SIG-M5 (cell line): Measurements from ENCODE around the gene IMMT.

Experiments used
- DNase-seq: peaks from one replicate; lab custom pipeline; 2025; lab: John Stamatoyannopoulos, UW

Gene IMMT

DNA sequence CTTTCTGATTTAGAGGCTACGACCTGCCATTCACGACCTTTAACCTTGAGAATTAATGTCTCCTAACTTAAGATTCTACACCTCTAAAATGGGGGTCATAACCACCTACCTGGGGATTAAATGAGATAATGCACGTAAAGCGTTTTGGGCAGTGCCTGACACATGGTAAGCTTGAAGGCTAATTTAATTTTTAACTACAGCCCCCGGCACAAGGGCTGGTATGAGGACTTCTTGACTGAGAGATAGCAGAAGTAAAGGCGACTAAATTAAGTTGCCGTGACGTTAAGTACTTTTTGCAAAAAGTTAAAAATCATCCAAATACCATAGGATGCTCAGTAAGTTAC is 4.5 kb upstream of the IMMT start:
- DNase-seq: no peak

DNA sequence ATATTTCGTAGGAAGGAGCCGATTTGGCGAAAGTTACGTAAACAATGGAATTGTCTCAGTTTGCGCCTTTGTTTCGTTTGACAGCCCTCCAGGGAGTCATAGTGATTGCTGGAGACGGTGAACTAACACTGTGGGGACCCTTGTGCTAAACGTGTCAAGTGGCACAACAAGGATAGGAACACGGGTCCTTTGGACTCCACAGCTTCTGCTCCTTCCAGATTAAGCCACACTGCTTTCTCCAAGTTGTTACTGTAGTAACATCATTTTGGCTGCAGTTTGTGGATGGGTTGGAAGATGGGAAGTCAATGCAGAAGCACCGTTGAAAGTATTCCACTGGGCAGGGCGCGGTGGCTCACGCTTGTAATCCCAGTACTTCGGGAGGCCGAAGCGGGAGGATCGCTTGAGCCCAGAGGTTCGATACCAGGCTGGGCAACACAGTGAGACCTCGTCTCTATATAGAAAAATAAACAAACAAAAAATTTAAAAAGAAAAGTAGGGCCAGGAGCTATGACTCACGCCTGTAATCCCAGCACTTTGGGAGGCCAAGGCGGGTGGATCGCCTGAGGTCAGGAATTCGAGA is 636 bp upstream of the IMMT start:
- no peak for DNase-seq

DNA sequence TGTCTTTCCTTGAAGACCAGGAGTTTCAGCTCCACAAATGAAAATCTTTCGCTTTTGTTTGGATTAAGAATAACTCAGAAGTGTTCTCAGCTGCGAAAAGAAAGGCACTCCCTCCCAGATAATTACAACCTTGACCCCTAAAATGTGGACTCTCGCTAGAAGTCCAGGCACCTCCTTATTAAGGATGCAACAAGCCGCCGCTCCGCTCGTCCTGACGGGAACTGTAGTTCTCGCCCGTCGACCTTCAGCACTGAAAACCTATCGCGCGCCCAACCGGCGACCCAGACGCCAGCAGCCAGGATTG is 559 bp downstream of the IMMT start:
- DNase-seq: no peak

DNA sequence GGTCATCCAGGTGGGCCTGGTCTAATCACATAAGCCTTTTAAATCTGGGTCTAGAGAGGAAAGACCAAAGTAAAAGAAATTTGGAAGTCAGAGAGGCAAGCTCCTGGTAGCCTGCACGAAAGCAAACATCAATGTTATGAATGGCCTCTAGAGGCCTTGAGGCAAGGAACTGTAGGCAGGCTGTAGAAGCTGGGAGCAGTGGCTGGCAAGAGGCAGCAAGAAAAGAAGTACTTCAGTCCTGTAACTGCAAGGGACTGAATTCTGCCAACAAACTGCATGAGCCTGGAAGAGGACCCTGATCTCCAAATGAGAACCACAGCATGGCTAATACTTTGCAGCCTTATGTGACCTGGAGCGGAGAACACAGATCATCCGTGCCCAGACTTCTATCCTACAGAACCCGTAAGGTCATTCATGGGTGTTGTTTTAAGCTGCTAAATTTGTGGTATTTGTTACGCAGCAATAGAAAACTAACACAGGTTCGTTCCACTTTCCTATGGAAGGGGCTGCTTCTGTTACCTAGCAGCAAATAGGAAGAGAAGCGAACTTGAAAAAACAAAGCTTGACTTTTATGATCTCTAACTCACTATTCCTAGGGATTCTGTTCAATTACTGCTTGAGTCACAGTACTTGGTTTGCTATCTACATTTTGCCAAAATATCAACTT is 1.2 kb downstream of the IMMT start:
- DNase-seq: no peak

DNA sequence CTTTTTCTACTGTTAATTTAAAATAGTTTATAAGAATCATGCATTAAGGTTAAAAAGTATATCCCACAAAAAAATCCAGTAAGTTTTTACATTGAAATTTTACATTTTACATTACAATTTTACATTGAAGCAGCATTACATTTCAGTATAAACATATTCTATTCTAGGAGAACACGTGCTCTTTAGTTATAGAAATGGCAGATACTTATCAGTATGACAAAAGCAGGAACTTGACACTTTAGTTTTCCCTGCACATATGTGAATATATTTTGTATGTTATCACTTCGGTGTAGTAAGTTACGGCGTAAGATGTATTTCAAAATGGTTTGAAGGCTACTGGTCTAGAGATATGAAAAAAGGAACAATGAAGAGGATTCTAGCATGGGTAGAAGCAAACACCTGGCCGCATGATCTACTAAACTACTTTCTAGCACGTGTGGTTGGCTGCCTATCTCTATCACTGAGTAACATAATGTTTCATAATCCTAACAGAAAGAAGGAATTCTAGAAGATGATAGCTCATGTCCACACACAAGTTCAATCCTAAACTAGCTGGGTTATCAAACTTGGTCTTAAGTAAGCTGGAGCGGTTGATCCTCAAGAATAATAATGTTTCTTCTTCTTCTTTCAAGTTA is 5.4 kb downstream of the IMMT start:
- DNase-seq: no peak

DNA sequence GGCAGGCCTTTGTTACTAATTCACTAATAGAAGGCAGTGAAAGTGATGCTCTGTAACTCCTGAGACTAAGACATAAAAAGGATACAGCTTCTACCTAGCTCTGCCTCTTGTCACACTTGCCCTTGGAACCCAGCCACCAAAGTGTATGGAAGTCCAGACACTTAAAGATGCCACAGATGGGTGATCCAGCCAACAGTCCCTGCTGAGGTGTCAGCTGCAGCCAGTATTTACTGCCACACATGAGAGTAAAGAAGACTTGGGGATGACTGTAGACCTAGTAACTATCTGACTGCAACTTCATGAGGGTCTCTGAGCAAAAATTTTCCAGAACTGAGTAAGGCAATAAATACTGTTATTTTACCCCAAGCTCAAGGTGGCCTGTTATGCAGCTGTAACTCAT is 8.8 kb downstream of the IMMT start:
- DNase-seq: no peak

DNA sequence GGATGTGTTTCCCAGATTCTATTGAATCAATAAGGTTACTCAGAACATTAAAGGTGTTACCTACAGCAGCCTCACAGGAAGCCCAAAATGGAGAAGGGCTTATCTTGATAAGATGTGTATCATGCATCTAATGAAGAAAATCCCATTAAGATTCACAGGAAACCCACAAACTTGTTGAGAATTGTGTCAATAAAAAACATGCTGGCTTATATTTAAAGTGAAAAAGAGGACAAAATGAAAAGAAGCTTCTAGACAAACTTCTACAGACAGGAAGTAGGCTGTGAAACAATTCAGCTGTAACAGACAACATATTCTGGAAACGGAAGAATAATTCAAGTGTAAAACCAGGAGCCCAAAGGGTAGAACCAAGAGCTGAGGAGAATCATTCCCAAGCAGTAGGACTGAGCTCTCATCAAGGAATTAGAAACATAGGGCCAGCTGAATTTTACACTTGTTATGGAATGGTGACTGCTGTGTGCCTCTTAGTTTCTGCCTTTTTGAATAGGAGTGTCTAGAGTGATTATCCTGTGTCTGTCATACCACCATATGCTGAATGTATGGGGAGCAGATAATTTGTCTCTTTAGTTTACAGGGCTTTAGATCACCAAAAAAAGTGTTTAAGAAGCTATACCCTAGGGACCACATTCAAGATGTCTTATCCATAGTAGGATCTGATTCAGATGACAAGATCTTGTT is 9.6 kb downstream of the IMMT start:
- no peak for DNase-seq

DNA sequence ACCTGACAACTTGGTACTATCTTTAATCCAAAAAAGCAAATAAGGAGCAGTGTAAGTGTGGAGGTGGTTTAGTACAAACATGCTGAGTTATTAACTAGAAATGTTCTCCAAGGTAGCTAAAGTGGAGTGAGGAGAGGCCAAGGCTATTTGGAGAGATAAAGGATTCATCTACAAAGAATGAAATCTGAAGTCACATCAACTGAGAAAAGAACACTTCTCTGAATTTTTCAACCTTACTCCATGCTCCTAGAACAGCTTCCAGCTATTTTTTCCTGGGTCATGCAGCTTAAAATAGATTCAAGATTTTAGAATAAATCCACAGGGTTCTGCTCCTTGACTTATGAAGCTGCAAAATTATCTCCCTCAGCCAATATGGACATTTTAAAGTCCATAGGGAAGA is 18.7 kb downstream of the IMMT start:
- no peak for DNase-seq

DNA sequence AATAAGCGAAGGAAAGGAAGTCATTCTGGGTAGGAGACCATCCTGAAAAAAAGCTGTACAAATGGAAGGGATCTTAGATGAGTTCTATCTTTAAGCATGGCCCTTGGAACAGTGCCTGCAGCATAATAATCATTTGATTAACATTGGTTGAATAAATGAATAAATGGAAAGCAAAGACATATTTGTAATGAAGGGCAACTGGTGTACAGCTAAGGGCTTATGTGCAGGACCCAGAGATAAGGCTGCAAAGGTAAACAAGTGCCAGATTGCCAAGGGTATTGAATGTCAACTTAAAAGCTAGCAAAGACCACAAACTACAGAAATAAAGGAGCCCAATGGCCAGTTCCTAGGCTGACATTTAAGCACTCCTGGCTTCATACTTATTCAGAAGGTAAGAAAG is 19.4 kb downstream of the IMMT start:
- no peak for DNase-seq

DNA sequence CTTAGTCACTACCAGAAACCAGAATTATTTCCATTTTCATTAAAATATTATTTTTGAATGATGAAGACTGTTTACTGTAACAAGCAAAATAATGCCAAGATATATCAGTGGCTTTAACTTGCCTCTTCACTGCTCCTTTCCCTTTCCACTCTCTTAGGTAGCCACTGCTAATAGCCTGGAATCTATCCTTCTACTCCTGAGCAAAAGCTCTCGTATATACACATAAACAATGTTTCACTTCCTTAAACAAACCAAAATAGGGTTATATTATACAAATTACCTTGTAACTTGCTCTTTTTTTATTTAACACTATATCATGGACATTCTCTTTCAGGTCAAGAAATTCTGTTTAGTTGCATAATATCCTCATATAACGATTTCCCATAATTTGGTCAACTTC is 20.8 kb downstream of the IMMT start:
- DNase-seq: no peak

DNA sequence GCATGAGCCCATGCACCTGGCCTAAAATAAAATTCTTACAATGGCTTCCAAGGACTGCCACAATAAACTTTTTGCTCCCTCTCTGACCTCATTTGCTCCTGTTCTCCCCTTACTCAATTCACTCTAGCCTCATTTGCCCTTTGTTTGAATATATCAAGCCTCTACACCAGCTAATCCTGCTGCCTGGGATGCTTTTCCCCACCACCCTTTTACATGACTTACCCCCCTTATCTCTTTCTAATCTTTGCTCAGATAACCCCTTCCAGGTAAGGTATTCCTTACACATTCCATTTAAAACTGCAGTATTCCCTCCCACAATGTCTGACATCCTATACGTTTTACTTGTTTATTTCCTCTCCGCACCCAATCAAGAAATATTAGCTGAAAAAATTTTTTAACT is 22.7 kb downstream of the IMMT start:
- DNase-seq: no peak

DNA sequence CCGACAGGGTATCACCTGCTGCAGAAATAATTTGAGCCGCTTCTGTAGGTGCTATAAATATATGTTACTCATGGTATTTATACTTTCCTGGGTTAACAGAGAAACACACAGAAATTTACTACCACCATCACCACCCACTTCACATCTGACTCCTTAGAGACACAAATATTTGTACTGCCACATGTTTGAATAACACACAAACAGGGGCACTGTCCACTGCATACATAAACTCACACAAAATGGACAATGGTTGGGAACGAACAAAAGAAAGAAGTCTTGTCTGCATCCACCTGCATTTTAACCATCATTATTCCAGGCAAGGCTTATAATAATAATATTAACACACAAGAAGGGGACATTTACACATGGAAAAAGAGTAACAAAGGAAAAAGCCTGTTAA is 24.0 kb downstream of the IMMT start:
- DNase-seq: no peak

DNA sequence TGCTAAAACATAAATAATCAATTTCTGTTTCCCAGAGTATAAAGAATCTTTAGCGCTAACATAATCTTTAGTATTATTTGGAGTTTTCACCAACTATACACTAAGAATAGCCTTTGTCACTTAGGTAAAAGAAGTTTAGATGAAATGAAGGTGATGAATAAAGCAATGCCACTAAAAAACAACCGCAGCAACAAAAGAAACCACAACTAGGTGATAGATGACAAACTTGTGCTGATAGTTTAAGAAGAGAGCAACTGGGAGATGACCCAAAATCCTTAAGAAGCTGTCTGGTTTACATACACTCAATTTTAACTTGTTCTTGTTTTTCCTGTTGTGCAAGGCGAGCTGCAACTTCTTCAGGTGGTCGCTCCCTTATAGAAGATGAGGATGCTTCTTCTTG is 24.8 kb downstream of the IMMT start:
- DNase-seq: no peak

DNA sequence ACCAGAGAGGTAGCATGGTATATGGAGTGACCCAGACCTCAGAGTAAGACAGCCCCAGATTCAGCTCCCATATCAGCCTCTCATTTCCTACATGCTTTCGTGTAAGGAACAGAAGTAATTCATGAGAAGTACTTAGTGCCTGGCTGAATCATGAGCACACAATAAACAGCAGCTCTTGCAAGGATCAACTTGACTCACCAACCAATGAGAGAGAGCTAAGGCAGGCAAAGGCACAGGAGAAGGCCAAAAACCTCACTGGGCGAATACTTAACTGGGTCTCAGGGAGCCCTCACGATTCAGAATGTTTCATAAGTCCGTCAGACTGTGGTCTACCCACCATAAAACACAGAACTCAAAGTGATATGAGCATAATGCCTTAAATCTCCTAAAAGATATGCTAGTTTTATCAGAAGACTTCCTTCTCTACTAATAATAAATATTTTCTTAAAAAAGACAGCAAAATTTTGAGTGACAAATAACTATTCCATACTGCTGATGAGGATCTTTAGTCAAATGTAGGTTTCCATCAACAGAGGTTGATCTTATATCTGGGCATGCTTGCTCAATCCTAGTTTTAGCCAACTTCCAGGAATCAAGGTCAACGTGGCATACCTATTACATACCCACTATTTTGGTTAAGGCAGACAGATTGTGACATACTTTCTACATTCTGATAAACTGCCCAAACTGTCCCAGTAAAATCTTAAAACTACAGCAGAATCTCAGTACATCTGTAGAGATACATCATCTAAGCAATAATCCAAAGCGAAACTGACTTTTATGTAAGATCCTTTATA is 34.9 kb downstream of the IMMT start:
- DNase-seq: no peak

DNA sequence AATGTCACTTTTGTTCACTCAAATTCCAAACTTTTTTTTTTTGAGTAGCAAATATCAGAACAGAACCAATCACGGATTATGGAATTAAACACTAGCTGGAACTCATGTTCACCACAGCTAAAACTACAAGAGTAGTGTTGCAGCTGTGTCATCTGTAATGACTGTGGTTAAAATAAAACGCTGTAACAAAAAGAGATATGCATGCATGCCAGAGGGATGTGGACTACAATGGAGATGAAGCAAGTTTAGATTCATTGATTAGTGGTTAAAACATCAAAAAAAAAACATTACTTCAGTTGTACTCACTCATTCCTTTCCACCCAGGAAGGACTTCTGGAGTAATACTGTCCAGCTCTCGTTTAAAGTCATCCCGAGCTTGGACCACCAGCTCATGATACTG is 37.0 kb downstream of the IMMT start:
- DNase-seq: no peak

DNA sequence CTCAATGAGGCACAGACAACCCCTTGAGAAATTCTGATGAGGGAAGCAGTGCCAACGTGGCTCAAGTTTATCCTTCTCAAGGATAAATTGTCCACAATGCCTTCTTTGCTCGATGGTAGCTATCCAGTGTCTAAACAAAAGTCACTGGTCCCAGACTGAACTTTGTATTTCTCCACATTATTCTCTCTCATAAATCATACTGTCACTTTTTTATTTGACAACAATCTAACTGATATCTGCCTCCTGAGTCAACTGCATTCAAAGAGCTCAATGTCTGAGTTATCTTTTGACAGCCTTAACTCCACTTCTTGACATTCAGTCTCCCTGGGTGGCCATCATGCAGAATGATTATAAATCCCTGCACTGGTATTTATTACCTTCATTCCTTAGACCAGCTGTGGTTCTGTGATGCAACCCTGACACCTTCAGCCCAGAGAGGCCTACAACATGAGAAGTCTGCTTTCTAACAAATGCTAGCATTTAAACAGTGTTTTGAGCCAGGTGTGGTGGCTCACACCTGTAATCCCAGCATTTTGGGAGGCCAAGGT is 38.2 kb downstream of the IMMT start:
- DNase-seq: no peak

DNA sequence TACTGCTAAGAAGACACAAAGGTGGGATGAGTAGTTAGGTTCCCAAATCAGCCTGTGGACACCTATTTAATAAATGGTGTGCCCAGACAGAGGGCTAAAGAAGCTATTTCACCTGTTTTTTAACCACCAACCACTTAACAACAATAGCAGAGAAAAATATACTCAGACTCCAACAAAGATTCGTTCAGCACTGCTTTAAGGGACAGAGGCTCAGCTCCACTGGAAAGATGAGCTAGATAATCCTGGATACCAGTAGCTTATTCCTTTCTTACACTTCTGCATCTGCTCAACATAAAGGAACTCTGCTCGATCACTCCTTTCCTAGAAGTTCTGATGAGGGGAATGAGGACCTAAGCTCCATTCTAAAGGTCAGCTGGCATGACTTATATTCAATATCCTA is 44.8 kb downstream of the IMMT start:
- DNase-seq: no peak

DNA sequence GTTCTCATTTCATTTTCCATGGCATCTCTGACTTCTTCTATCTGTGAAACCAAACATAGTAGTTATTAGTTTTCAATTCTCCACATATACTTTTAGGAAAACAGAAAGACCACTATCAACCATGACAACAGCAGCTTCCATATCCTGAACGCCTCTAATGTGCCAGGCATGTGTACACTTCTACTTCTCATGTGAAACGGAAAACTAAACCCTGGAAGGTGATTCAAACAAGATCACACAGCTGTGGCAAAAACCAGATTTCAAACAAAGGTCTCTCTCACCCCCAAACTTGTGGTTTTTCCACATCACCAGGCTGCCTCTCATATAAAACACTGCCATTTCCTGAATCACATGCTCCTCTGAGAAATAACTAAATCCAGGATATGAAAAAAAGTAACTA is 47.5 kb downstream of the IMMT start:
- no peak for DNase-seq

DNA sequence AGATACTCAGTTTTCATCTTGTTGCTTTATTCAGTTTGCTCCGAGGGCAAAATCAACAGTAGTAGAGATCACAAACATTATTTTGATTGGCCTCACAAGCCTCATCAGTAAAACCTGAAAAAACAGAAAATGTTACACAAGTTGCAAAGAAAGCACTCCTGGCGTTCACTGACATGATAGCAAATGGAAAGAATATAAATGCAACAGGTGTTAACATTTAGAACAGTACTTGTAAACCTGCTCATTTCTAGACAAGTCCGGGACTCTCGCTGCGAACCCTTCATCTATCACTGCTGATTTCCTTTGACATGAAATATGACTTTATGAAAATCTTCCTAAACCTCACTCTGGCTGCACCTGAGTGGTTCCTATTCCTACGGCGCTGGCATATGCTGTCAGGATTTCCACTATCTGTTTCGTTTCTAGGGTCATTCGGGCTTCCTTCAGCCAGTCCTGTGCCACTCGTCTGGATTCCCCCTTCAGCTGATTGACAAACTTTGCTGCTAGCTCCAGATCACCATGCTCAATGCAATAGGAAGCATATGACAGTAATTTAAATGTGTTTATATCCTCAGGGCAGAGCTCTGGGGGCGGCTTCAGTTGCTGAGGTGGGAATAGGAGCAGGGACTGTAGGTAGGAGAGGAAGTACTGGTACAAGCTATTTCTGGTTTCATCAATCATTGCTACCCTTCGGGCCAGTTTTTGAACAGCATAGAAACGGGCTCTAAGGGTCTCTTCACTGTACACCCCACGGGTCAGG is 51.2 kb downstream of the IMMT start:
- DNase-seq: no peak

DNA sequence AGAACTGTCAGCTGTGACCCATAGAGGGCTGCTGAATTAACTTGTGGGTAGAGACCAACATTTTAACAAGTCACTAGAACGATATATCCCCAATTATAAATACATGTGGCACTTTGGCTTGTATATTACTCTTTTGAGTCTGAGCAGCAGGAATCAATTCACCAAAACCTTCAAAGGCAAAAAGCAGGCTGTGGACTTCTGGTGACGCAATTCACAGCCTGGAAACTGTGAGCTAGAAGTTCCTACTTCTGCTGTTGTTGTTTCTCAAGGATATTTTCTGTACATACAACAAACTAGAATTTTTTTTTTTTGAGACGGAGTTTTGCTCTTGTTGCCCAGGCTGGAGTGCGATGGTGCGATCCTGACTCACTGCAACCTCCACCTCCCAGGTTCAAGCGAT is 52.0 kb downstream of the IMMT start:
- DNase-seq: no peak

DNA sequence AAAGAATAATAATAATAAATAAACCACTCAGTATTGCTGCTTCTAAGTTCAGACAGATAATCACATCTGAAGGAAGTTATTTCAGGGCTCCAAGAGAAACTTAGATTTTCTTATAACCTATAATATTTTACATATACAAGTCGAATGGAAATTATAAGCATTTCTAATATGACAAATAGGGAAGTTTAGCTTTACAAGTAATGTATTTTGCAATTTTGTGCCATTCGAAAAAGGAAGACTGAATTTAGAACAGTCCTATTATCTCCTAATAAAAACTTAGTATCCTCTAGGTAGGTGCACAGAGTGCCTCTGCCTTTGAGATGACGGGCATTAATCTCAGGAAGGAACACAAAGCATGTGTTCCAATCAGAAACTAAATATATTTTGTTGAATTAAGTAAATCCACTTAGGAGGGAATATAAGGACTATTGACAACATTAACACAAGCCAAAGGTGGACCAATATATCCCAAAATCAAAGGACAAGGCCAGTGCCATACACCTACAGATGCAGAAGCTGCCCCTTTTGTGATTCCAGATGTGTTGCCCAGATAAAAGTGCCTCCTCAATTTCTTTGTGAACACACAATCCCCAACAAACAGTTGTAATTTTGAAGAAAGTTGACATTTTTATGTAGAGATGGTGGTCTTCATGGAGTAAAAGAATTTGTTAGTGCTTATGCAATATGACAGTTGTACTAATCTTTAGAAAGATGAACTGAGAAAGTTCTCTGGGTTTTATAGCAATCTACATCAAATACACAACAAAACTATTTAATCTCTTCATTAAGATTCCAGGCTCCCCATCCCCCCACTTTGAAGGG is 52.6 kb downstream of the IMMT start:
- no peak for DNase-seq
